Stimulated activated CD8-positive, alpha-beta memory T cell treated with anti-CD3 and anti-CD28 coated beads, Interleukin-12 subunit alpha, Interleukin-12 subunit beta, amount 100 ng/mL, for 4 hours (primary cell): ENCODE results near the gene CTDSPL.

Source experiments
- DNase-seq: peaks from one replicate; pipeline ENCODE4 v3.0.0-alpha.2; 2020; ENCODE audit warnings: low read depth

Gene CTDSPL

DNA sequence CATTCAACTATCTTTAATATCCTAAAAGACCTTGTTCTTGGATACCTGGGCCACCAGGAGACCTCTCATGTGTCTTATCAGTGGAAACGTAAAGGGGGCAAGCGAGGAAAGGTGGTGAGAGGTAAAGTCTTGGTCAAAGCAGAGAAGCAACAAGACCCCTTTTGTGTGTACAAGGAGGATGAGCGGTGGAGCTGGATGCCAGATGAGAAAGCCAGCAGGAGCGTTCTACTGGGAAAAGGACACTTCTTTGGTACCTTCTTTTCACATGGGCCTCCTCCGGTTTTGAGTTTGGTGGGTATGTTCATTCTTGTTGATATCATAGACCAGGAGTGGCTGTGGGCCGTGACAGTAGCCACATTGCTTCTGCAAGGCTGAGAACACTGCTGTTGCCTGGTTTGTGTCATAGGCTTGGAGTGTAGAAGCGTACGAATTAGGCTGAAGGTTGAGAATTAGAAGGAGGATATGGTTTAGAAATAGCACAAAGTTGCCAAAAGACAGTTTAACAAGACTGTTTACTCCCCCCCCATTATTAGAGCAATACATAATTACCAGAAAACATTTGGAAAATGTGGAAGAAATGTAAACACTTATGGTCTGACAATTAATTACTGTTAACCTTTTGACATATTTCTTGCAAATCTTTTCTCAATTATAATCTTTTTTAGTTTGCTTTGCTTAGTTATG is 82.1 kb downstream of the CTDSPL start:
- no peak for DNase-seq

DNA sequence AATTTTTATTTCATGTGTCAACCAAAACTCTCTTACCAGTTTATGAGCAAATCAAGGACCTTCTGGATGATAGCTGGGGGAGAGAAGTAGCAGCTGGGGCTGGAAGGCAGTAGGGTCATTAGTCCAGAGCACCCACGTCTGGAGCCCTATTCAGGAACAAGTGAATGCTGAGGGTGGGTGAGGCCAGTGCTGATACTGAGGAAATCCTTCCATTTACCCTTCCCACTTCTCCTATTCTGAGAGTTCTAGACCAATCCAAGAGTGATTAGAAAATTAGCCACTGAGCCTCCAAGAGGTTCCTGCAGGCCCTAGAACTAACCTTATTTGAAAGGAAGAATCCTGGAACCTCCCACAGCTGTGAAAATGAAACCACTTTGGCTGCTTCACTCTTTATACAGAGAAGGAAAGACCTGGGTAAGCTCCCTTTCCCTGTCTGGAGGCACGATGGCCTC is 82.7 kb downstream of the CTDSPL start:
- DNase-seq, result no peak

DNA sequence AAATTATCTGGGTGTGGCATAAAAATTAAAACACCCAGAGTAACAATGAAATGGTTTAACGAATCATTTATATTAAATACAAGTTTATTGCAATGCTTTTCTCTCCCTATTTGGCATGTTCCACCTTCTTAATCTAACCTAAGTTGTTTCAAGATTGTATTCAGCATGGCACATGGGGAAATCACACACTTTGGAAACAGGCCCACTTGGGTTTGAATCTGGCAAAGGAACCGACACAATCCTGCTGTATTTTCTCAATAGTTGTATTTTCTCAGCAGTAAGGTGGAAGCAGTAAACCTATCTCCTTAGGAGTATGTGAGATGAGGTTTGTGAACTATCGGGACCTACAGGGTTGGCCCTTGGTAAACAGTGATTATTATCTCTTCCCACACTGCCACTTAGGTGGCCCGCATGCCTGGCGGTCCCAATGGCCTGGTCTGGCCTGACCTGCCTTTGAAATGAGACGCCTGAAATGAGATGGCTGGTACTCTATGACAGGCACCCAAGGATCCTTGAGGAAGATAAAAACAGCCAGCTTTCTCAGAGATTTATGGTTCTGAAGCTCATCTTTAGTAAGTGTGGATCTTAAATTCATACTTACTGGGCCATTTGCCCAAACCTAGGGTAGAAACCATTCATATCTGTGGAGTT is 83.6 kb downstream of the CTDSPL start:
- DNase-seq, result no peak

DNA sequence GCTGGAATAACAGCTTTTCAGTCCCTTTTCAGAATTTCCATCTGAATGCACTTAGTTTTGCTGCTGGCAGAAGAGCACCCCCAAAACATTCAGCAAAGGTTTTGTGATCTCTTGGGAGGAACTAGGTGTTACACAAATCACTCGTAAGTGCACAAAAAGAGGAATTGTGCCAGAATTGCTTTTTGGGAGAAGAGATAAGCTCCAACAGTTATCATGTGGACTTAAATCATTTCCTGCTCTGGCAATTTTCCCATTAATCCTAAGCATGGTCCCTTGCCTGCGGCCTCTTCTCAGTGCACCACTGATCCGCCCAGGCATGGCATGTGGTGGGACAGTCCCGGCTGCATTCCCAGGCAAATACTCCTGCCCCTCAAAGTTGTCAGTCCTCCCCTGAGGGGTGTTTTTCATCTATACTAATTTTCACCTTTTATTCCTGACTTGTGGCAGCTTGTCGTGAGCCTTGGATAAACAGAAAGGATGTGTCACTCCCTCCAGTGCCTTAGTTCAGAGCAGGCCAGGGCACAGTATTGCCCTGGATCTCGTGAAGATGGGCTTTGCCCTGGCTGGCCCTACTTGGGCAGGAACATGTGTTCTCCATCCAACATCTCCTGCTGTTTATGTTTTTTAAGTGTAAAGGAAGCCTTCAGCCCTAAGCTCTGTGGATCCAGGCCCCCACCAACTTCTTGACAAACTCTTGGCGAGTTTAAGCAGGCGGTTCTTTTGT is 84.3 kb downstream of the CTDSPL start:
- DNase-seq, result no peak

DNA sequence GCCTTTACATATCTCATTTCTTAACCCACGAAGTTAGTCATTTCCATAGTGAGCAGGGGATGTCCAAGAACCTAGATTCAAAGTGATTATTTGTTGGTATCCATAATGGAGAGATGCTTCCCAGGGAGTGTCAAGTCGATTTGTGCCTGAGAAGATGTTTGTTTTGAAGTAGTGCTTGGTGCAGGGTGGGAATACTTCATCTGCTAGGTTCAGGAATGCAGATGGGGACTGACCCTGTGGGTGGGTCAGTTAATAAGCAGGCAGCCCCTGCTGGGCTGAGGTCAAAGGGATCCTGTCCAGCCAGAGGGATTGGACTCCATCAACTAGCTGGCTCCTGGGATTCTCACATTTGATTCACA is 84.8 kb downstream of the CTDSPL start:
- no peak for DNase-seq

DNA sequence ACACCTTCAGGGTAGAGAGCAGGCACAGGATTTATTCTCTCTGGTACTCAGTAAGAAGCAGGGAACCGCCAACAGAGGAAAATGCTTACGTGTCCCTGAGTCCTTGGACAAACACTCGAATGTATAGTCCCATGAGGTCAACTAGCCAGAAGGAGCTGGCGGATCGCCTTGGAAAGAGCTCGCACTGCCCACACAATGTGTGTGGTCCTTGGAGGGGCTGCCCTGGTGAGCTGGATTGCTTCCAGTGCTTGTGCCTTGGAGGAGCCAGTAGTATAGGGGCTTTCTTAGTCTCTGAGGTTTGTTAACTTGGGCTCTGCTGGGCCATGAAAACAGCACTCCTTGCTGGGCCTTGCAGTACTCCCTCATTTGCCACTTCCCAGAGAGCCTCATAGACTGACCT is 88.2 kb downstream of the CTDSPL start:
- no peak for DNase-seq

DNA sequence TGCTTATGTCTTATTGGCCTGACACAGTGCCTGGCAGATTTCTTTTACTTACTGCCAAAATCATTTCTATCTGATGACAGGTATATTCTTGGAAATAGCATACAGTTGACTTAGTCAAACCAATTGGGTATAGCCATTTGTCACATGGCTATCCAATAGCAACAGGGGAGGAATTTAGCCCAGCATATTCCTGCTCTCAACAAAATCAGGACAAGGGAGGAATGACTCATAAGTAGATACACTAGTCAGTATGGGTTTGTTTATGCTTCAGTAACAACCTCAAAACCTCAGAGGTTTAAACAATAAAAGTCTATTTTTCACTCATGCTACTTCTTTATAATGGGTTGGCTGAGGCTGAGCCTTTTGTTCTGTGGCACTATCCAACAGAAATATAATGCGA is 90.9 kb downstream of the CTDSPL start:
- no peak for DNase-seq

DNA sequence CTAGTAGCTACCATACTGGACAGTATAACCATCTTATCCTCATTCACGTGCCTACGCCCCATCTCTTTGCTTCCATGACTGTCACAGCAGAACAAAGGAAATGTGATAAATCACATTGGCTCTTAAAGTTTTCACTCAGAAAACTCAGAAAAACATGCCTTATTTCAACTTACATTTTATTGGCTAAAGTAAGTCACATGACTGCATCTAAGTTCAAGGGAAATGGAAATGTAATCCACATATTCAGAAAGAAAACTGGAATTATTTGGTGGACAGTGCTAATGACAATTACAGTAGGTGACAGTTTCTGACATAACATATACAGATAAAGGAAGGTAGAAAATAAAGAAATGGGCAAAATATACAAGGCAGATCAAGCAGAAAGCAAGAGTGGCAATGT is 91.5 kb downstream of the CTDSPL start:
- DNase-seq, result no peak

DNA sequence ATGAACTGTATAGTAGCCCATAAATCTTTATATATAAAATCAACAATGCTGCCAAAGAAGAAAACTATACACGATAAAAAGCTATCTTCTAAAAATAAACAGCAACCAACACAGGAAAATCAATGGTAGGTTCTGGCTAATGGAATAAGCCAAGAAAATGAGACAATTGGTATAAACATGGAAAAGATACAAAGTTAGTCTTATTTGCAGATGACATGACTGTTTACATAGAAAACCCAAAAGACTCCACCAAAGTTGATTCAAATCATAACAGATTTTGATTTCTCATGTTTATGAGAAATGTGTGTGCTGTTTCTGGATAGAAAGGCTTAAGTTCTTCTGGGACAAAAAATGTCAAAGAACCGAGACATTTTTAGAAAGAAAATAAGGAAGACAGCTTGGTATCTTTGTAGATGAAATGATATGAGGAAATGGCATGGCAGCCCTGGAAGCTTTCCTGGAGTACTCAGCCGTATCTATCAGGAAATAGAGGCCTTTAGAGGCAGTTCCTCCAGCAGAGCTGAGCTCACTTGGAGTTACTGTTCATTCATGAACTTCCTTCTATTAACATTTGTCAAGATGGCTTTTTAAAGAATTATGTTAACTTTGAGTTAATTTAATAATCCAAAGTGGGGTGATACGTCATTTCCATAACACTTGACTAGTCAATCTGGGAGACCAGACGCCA is 92.2 kb downstream of the CTDSPL start:
- DNase-seq, result no peak

DNA sequence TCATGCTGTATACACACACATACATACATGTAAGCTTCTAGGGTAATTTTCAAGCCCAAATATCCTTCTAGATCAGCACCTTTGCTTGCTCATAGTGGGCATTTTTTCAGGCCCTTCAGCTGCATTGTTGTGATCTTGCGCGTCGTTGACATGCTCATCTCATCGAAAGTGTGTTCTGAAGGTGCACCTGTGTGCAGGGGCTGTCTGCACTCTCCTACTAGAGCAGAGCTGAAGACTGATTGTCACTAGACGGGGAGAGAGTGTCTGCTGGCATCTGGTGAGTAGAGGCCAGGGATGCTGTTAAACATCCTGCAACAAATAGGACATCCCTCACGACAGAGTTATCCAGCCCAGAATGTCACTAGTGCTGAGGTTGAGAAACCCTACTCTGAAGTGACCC is 93.2 kb downstream of the CTDSPL start:
- no peak for DNase-seq

DNA sequence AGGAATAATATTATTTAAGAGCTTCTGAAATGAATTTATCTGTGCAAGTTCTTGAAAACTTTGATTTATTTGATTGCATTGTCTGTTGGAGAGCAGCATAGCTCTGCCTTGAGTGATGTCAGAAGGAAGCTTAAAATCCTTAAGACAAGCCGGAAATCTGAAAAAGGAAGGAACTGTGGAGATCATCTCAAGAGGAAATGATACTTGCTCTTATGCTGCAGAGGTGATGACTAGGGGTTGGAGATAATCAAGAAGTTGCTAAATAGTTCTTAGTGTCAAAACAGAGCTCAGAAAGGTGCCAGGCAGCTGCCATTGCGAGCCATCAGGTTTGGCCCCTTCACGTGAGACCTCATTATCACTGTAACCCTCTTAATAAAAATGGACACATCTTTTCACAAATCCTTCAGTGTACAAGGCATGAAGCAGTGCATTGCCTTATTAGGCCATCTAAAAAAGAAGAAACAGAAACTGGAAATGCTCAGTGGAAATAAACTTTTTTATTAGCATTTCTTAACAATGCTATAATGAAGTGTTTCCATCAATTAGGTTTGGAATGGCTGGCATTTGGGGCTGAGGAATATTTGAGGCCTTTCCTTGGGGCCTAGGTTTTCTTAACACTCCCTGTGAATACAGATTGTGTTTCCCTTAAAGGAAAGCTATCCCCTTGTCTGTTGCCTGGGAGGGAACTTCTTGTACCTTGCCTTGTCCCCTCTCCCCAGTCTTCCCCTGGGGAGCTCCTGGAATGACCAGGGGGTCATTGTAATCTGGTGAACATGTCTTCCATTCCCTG is 94.4 kb downstream of the CTDSPL start:
- DNase-seq, result no peak

DNA sequence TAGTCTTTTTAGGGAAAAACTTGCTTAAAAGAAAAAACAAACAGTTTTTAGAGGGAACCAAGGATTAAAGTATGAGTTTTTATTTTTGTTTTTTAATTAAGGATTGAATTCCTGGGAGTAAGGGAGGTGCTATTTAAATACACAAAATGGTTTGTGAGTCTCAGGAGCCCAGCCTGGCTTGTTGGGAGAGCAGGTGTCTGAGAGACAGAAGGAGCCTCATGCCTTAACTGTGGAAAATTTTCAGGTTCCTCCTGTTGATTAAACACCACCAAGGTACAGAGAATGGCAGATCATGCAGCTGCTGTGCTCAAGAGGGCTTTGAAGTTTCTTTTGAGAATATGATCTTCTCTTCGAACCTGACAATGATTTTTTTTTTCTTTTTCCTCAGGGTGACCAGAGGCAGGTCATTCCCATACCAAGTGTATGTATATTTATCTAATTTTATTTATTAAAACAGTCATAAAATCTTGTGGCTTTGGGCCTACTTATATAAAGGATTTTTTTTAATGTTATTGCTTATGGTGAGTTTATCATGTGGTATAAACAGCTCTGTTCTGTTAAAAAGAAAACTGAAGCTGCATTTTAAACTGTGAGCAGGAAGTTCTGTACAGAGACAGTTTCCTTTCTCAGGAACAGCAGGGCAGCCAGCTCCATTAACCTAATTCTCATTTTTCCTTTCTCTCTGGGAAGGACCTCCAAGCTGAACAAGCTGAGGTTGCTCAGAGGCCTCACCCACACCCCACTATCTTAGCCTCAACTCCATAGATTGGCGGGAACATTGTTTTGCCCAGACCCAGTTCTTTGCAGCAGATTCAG is 95.3 kb downstream of the CTDSPL start:
- DNase-seq, result no peak

DNA sequence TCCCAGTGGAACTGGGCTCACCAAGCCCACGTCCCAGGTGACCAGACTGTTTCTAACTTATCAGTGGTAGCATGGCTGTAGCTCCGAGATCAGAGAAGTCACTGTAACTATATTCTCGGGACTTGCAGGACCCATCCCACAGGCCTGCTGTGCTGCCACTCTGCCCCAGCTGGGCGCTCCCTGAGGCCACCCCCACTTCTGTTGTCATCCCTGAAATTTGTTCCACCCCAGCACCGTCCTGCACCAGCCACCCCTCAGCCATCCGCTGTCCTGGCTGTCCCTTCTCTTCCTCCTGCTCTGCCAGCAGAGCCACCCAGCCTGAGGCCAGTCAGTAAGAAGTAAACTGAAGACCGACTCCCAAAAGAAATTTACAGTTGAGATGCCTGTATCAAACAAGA is 95.9 kb downstream of the CTDSPL start:
- DNase-seq, result no peak

DNA sequence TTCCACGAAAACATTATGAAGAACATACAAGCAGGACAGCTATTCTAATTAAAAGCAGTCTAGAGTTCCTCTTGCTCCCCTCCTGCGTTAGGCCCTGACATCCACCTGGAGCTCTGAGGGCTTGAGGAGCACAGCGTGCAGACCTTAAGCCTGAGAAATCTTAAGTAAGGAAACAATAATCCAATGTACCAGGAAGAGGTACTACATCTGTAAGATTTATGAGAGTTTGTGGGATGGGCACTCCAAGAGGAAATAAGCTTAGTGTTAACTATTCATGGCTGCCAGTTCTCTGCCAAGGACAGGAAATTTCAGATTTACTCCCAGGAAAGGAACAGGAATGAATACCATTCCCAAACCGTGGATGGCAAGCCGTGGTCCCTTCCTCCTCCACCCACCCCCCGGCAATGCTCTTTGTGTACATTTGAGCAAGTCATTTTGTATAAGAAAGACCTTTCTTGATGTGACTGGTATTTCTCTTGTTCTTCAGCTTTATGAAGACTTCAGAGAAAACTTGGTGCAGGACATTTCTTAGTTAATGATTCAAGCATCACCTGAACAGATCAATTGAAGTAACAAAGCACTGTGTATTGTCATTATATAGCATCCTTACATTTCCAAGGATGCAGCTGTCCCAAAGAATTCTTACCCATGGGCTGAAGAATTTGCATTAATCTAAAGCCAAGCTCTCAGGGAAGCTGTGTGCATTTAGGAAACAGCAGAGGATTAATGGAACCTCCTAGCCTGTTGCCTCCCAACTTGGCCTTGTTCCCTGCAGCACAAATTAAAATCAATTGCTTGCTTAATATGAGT is 100.1 kb downstream of the CTDSPL start:
- DNase-seq, result no peak

DNA sequence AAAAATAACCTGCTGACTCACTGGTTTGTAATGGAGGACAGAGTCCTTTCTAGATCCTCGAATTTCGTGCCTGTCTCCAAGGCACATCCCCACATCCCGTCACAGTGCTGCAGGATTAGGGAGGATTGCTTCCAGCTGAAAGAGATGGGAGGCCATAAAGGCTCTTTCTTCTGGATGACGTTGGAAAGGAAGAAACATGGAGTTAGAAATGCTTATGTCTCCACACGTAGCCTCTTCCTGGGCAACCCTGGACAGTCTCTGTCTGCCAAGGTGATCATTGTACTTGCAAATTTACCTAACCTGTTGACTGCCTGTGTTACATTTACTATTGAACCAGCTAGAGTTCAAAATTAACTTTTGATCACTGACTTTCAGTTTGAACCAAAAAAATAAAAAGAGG is 101.3 kb downstream of the CTDSPL start:
- no peak for DNase-seq

DNA sequence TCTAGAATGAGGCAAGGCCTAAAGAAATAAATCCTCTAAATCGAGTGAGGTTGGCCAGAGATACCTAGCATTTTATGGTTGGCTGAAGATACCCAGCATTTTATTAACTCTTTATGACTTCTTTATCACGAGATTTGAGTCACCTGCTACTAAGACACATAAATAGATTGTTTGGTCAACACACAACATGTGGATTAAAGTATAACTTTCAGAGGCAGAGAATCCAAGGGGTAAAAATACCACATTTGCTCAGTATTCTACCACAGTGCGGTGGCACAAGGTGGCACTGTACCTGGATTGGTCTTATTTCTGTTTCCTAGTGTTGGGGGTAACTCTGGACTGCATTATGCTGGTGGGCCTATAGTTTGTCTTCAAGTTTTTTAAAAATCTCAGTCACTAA is 102.0 kb downstream of the CTDSPL start:
- DNase-seq, result no peak

DNA sequence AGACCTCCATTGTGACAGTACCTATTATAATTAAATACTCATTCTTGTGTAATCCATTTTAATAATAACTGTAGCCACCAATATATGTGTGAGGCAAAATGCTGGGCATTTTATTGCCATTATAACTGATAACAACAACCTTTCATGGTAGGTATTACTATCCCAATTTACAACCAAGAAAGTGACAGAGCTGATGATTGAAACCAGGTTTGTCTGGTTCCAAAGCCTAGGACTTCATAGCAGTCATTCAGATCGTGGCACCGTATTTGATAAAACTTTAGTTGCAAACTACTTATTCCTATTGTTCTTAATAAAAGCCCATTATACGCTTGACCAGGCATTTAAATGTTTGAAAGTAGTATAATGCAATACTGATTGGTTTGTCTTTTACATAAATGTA is 102.5 kb downstream of the CTDSPL start:
- DNase-seq, result no peak

DNA sequence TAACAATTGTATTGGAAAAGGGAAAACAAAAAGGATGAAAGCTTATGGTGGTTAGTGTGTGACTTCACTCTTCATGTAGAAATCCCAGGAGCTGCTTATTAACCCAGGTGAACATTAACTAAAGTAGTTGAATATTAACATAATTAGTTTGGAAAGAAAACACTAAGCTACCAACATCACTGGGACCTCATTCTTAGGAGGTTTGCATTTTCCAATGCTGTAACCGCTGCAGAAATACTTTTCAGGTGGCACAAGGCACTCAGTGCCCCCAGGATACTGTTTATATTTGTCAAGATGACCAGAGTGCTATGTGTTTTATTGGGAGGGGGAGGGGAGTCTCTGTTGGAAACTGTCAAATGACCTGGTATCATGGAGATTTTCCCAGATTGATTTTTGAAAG is 103.0 kb downstream of the CTDSPL start:
- DNase-seq, result no peak

DNA sequence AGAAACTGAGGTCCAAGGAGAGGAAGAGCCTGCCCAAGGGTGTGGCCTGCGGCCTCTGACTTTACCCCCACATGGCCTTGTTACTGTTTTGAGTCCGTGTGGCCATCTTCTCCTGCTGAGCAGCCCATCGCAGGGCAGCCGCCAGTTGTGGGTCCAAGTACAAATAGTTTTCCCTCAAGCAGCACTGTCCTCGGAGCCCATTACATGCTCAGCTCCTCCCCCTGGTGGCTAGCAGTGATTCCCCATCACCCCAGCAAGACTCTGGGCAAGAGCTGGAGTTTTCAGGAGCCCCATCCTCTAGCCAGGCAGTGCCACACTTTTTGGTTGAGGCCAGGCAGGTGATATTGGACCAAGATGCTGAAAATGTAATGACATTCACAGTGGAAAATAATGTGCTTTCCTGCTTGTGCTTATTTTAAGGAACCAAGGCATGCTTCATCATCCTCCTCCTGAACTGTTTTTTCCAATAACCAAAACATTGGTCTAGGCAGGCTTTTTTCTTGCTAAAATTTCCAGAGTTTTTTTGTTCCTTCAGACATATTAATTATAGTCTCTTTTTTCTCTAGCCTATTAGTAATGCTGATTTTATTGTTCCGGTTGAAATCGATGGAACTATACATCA is 105.7 kb downstream of the CTDSPL start:
- no peak for DNase-seq

DNA sequence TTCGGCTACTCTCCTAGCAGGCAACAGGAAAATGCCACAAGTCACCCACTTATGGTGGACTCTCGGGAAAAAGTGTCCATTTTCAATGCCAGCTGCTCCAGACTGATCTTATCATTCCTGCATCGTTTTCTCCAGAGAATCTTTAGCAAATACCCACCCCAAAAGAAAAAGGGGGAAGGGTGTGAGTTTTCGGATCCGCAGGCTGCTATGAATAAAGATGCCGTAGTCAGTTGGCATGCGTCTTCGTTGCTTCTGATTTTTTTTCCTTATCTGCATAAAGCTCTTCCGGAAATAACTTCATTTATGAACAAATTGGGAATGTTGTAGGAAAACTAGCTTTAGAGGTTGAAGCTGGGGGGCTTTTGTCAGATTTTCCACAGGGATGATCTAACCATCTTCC is 106.5 kb downstream of the CTDSPL start:
- DNase-seq, result no peak
